BE2C (cell line): ENCODE data around the gene RSKR.

Source experiments
- DNase-seq: peaks from one replicate; pipeline ENCODE4 v3.0.0-alpha.2; 2020
- H3K27me3 ChIP-seq: fragments of 250-450 bp; sonication (Bioruptor Pico); 2 replicates; pipeline ENCODE4 v1.5.1; 2020; ENCODE audit warnings: mild to moderate bottlenecking
- H3K36me3 ChIP-seq: fragments of 250-450 bp; sonication (Bioruptor Pico); 2 replicates; pipeline ENCODE4 v1.5.1; 2020; ENCODE audit warnings: mild to moderate bottlenecking
- H3K4me1 ChIP-seq: fragments of 250-450 bp; sonication (Bioruptor Pico); 2 replicates; pipeline ENCODE4 v1.5.1; 2020
- H3K4me3 ChIP-seq: 2 replicates; pipeline ENCODE4 v1.5.1; 2011; ENCODE audit warnings: low read depth, low read length
- H3K9me3 ChIP-seq: fragments of 250-450 bp; sonication (Bioruptor Pico); 2 replicates; pipeline ENCODE4 v1.5.1; 2020
- CTCF ChIP-seq: IDR thresholded peaks from 2 replicates; pipeline ENCODE4 v1.5.1; 2012; ENCODE audit warnings: mild to moderate bottlenecking, low read depth, low read length

RSKR gene

GRCh38 chr17:28575126-28575795 is 38.7 kb downstream of the RSKR start:
- H3K36me3 ChIP-seq, result peaks cover 14% of the 10 kb centered on the region
- H3K27me3 ChIP-seq, result no peaks in the 10 kb centered on the region
- H3K9me3 ChIP-seq, result no peaks in the 10 kb centered on the region
- H3K4me3 ChIP-seq, result peak overlapping the region; percentile 48
- H3K4me1 ChIP-seq, result peaks cover 12% of the 10 kb centered on the region
- TF ChIP-seq CTCF, result peak; percentile 33
- DNase-seq, result peak; percentile 62

- Histone ChIP-seq H3K36me3 (peaks cover 14% of the 10 kb centered on the region), H3K9me3 (no peaks in the 10 kb centered on the region), H3K27me3 (no peaks in the 10 kb centered on the region), H3K4me1 (peaks cover 12% of the 10 kb centered on the region), H3K4me3 (no peak overlapping the region)
- no peak for DNase-seq
- TF ChIP-seq CTCF, result no peak
Measured at GRCh38 chr17:28574526-28574925, 39.5 kb downstream of the RSKR start.

GRCh38 chr17:28573966-28574480 is 40.0 kb downstream of the RSKR start:
- no peak for TF ChIP-seq CTCF
- Histone ChIP-seq H3K4me3 (no peak overlapping the region), H3K4me1 (peaks cover 12% of the 10 kb centered on the region), H3K9me3 (no peaks in the 10 kb centered on the region), H3K27me3 (no peaks in the 10 kb centered on the region), H3K36me3 (peaks cover 10% of the 10 kb centered on the region)
- no peak for DNase-seq

GRCh38 chr17:28573521-28573920 is 40.5 kb downstream of the RSKR start:
- peaks cover 12% of the 10 kb centered on the region for H3K4me1 ChIP-seq
- no peaks in the 10 kb centered on the region for H3K9me3 ChIP-seq
- TF ChIP-seq CTCF, result no peak
- no peak overlapping the region for H3K4me3 ChIP-seq
- H3K36me3 ChIP-seq, result peaks cover 5% of the 10 kb centered on the region
- no peak for DNase-seq
- no peaks in the 10 kb centered on the region for H3K27me3 ChIP-seq

GRCh38 chr17:28573040-28573380 is 41.0 kb downstream of the RSKR start:
- H3K4me3 ChIP-seq, result no peak overlapping the region
- no peaks in the 10 kb centered on the region for H3K27me3 ChIP-seq
- no peak for TF ChIP-seq CTCF
- no peaks in the 10 kb centered on the region for H3K9me3 ChIP-seq
- peaks cover under 1% of the 10 kb centered on the region for H3K36me3 ChIP-seq
- H3K4me1 ChIP-seq, result peaks cover 12% of the 10 kb centered on the region
- DNase-seq, result no peak

- no peak for DNase-seq
- no peak for TF ChIP-seq CTCF
- H3K27me3 ChIP-seq, result no peaks in the 10 kb centered on the region
- H3K9me3 ChIP-seq, result no peaks in the 10 kb centered on the region
- peaks cover 12% of the 10 kb centered on the region for H3K4me1 ChIP-seq
- H3K4me3 ChIP-seq, result no peak overlapping the region; the same call in 1 of the 2 replicates
- H3K36me3 ChIP-seq, result no peaks in the 10 kb centered on the region; the same call in 1 of the 2 replicates
Measured at GRCh38 chr17:28572259-28573039, 41.5 kb downstream of the RSKR start.
